ENCODE measurements around the gene SMOC2. TPM values are rescaled to one million over a fixed set of nuclear protein-coding genes. Genes with fewer than 3 reads are reported as not detected.
"Not testable (repeated sequence)": the region's sequence is repeated elsewhere in the genome, so short reads cannot be mapped to it uniquely, and the experiment has no call there.

Gene SMOC2
- total RNA-seq, 2 donors from 2014 or later, result 25.6 to 29.6 TPM

DNA sequence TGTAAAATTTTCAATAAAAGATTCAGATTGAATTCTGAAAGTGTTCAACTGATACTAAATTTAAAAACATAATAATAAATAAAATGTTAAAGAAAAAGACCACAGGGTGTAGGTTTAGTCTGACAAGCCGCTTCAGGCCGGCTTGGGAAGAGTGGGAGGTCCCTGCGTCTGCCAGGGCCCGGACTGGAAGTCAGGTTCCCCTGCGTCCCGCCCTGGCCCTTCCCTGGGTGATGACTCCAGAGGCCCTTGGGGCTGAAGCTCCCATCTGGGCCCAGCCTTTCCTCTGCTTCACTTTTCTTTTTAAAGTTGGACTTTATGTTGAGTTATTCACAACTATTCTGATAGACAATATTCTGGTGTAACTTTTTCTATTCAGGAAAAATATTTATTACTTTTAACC, 93.3 kb downstream of the SMOC2 start:
- DNase-seq, result no peak
- H3K4me1 ChIP-seq, result no peaks in the 10 kb centered on the region
- H3K4me3 ChIP-seq, result no peak overlapping the region
- H3K27ac ChIP-seq, result no peak overlapping the region
- H3K9me3 ChIP-seq, result no peaks in the 10 kb centered on the region
- TF ChIP-seq, protein P1, sequence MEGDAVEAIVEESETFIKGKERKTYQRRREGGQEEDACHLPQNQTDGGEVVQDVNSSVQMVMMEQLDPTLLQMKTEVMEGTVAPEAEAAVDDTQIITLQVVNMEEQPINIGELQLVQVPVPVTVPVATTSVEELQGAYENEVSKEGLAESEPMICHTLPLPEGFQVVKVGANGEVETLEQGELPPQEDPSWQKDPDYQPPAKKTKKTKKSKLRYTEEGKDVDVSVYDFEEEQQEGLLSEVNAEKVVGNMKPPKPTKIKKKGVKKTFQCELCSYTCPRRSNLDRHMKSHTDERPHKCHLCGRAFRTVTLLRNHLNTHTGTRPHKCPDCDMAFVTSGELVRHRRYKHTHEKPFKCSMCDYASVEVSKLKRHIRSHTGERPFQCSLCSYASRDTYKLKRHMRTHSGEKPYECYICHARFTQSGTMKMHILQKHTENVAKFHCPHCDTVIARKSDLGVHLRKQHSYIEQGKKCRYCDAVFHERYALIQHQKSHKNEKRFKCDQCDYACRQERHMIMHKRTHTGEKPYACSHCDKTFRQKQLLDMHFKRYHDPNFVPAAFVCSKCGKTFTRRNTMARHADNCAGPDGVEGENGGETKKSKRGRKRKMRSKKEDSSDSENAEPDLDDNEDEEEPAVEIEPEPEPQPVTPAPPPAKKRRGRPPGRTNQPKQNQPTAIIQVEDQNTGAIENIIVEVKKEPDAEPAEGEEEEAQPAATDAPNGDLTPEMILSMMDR (IDR thresholded peaks at IDR 0.05), result no peak
- intact Hi-C loops (cut with DNase I), result no loop called here
- H3K36me3 ChIP-seq, result no peaks in the 10 kb centered on the region
- H3K27me3 ChIP-seq, result no peaks in the 10 kb centered on the region
- H3K9ac ChIP-seq (ENCODE audit: low read depth in 2 of 2, low read length in 2 of 2), result no peak overlapping the region

DNA sequence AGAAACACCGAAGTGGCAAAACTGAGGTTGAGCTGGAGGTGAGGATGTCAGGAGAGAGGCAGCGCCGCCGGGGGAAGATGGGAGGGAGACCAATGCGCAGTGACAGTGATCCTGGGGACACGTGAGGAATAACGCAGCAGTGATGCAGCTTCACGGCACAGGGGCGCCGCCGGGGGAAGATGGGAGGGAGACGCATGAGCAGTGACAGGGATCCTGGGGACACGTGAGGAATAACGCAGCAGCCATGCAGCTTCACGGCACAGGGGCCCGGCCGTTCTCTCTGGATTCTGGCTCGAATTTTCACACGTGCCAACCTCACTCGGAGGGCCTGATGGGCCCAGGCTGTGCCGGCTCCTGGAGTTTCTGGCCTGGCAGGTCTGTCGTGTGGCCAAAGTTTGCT, 94.7 kb downstream of the SMOC2 start:
- Histone ChIP-seq H3K9me3 (no peaks in the 10 kb centered on the region), H3K36me3 (no peaks in the 10 kb centered on the region), H3K27me3 (no peaks in the 10 kb centered on the region), H3K9ac (ENCODE audit: low read depth in 2 of 2, low read length in 2 of 2) (no peak overlapping the region), H3K4me1 (no peaks in the 10 kb centered on the region), H3K27ac (no peak overlapping the region), H3K4me3 (no peak overlapping the region)
- DNase-seq, result no peak
- TF ChIP-seq, protein P1 (IDR thresholded peaks at IDR 0.05), result no peak
- intact Hi-C loops (cut with DNase I), result no loop called here

DNA sequence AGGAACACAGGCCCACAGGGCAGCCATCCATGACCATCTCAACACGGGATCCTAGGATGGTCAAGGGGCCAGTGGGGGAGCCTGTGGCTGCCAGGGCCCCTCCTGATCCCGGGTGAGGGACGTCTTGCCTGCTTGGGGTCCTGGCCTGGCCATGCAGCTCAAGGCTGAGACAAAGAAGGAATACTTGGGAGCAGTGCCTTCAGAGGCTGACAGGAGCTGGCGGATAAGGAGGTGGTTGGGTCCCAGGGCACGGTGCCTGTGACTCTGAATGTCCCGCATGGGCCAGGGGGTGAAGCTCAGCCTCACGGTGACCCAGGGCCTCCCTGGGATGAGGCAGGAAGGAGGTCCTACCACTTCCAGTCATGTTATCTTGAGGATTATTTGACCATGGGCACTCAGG, 95.2 kb downstream of the SMOC2 start:
- Histone ChIP-seq H3K9ac (ENCODE audit: low read depth in 2 of 2, low read length in 2 of 2) (no peak overlapping the region), H3K4me1 (no peaks in the 10 kb centered on the region), H3K36me3 (no peaks in the 10 kb centered on the region), H3K27ac (no peak overlapping the region), H3K4me3 (no peak overlapping the region), H3K9me3 (no peaks in the 10 kb centered on the region), H3K27me3 (no peaks in the 10 kb centered on the region)
- no peak for DNase-seq
- TF ChIP-seq, protein P1 (IDR thresholded peaks at IDR 0.05), result no peak
- intact Hi-C loops (cut with DNase I), result no loop called here

DNA sequence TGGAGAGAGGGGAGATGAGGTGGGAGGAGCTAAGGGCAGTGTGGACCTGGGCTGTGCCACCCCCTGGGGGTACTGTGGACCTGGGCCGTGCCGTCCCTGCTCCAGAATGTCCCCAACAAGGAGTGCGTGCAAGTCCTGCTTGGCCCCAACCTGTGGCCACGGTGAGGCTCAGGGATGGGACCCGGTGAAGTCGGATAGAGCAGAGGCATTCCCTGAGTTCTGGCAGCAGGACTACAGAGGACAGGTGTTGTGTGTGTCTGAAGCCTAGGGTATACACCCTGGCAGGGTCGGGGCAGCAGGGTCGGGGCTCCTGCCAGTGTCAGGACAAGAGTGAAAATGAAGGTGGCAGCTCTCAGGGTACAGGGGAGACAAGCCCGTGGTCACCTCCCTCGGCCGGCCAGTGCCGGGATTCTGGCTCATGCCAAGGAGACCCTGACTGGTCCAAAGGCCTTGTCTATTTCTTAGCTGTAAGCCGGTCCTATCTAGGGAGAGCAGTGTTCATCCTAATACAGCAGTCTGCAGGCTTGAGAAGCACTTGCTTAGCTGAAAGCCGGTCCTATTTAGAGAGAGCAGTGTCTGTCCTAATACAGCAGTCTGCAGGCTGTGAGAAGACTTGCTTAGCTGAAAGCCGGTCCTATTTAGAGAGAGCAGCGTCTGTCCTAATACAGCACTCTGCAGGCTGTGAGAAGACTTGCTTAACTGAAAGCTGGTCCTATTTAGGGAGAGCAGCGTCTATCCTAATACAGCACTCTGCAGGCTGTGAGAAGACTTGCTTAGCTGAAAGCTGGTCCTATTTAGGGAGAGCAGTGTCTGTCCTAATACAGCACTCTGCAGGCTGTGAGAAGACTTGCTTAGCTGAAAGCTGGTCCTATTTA, 95.9 kb downstream of the SMOC2 start:
- TF ChIP-seq, protein P1 (IDR thresholded peaks at IDR 0.05), result no peak
- no peak for DNase-seq
- no peaks in the 10 kb centered on the region for H3K9me3 ChIP-seq
- H3K36me3 ChIP-seq, result no peaks in the 10 kb centered on the region
- H3K4me3 ChIP-seq, result no peak overlapping the region
- no peak overlapping the region for H3K9ac ChIP-seq (ENCODE audit: low read depth in 2 of 2, low read length in 2 of 2)
- H3K27ac ChIP-seq, result no peak overlapping the region
- intact Hi-C loops (cut with DNase I), result no loop called here
- H3K4me1 ChIP-seq, result no peaks in the 10 kb centered on the region
- H3K27me3 ChIP-seq, result no peaks in the 10 kb centered on the region

DNA sequence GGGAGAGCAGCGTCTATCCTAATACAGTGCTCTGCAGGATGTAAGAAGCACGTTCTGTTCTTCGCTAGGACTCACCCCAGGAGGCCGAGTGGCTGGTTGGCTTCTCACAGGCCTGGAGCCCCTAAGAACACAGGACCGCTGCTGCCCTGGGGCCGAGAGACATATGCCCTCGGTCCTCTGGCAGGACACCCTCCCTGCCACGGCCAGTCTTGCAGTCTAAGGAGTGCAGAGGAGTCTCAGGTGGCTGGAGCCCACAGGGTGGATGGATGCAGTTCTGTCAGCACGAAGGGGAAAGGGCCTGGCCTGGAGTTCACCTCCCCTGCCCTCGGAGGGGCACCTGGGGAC, 96.5 kb downstream of the SMOC2 start:
- no peaks in the 10 kb centered on the region for H3K4me1 ChIP-seq
- TF ChIP-seq, protein P1 (IDR thresholded peaks at IDR 0.05), result no peak
- DNase-seq, result no peak
- H3K27ac ChIP-seq, result no peak overlapping the region
- no peaks in the 10 kb centered on the region for H3K9me3 ChIP-seq
- intact Hi-C loops (cut with DNase I), result no loop called here
- H3K9ac ChIP-seq (ENCODE audit: low read depth in 2 of 2, low read length in 2 of 2), result no peak overlapping the region
- H3K4me3 ChIP-seq, result no peak overlapping the region
- H3K36me3 ChIP-seq, result no peaks in the 10 kb centered on the region
- H3K27me3 ChIP-seq, result no peaks in the 10 kb centered on the region

DNA sequence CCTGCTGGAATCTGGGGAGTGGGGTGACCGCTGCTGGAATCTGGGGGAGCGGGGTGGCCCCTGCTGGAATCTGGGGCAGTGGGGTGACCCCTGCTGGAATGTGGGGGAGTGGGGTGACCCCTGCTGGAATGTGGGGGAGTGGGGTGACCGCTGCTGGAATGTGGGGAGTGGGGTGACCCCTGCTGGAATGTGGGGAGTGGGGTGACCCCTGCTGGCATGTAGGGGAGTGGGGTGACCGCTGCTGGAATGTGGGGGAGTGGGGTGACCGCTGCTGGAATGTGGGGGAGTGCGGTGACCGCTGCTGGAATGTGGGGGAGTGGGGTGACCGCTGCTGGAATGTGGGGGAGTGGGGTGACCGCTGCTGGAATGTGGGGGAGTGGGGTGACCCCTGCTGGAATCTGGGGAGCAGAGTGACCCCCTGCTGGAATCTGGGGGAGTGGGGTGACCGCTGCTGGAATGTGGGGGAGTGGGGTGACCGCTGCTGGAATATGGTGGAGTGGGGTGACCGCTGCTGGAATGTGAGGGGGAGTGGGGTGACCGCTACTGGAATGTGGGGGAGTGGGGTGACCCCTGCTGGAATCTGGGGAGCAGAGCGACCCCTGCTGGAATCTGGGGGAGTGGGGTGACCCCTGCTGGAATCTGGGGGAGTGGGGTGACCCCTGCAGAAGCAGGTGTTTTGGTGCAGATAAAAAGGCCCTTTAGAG, 97.4 kb downstream of the SMOC2 start:
- H3K9me3 ChIP-seq; H3K27ac ChIP-seq; H3K36me3 ChIP-seq; H3K4me3 ChIP-seq; H3K4me1 ChIP-seq; H3K9ac ChIP-seq (ENCODE audit: low read depth in 2 of 2, low read length in 2 of 2); DNase-seq; H3K27me3 ChIP-seq; intact Hi-C loops (cut with DNase I): not testable (repeated sequence)
